GM21515 (cell line): Measurements from ENCODE around the gene LRRC3B.
"Not testable (repeated sequence)": the region's sequence is repeated elsewhere in the genome, so short reads cannot be mapped to it uniquely, and the experiment has no call there.

Experiments used
- ATAC-seq: cut with Tn5 transposase; IDR thresholded peaks from one replicate; pipeline ENCODE4 v1.9.1; 2021; ENCODE audit not compliant: unreplicated experiment

Gene LRRC3B, protein sequence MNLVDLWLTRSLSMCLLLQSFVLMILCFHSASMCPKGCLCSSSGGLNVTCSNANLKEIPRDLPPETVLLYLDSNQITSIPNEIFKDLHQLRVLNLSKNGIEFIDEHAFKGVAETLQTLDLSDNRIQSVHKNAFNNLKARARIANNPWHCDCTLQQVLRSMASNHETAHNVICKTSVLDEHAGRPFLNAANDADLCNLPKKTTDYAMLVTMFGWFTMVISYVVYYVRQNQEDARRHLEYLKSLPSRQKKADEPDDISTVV

DNA sequence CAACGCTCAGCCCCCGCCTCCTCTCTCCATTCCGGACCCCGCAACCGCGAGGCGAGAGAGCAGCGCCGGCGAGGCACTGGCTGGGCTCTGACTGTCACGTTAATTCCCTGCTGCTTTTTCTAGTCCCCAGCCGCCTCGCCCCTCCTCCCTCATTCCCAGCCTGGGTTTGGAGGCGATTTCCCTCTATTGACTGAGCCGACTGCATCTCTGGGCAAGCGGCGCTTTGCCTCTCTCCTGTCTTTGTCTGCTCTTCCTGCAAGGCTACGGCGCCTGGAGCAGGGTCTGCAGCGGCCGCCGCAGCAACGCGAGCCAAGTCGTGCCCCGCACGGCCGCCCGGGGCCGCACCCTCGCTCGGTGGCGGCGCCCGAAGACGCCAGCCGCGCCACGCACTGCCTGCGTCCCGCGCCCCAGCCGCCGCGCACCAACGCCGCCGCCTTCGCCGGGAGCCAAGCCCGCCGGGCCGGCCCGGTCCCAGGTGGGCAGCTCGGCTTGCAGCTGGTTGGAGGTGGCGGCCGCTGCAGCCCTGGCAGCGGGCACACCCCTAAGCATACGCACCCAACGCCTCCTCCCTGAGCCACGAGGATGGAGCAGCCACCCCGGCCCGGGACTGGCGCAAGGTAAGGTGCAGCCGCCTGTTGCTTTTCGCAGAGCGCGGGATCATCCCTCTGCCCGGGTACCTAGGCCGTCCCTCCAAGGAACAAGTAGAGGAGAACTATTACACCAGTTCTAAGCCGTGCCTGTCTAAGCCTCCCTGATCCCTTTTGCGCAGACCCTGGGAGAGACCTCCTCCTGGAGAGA, at the start of gene LRRC3B:
LRRC3B (plus strand) TSS at position 152 of the 798 bp plus-strand sequence. CDS start 86,901 bp downstream, outside the sequence.
- no peak for ATAC-seq

DNA sequence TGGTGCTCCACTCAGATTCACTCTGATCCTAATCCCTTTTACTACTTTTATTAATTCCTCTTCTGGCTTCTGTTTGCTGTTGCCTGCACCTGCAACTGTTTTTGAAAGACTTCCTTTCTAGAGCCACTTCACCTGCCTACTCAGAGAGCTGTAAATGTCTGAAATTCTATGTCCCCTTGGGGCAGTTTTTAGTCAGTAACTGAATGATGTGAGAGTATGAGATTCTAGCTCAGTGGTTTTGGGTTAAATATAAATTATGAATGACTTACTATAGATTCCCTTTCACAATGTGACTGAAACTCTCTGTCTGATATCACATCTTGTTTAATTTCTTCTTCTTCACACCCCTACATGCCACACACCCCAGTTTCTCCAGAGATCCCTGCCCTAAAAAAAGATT, 47.8 kb upstream of the LRRC3B start:
- no peak for ATAC-seq

DNA sequence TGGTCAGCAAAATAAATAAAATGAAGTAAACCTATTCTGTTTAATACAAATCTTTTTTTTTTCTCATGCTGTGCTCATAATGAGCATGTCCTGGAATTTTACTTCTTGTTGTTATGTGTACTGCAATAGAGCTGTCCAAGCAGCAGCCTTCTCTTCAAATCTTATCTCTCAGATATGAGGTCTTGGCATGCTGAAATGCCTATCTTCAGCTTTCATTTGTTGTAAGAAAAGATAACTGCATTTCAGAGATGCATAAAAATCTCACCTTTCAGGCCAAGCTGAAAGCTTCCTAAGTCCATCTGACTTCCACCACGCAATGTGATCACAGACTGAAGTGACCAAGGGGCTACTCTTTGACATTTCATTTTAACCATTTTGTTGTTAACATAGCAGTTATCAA, 43.5 kb upstream of the LRRC3B start:
- no peak for ATAC-seq

DNA sequence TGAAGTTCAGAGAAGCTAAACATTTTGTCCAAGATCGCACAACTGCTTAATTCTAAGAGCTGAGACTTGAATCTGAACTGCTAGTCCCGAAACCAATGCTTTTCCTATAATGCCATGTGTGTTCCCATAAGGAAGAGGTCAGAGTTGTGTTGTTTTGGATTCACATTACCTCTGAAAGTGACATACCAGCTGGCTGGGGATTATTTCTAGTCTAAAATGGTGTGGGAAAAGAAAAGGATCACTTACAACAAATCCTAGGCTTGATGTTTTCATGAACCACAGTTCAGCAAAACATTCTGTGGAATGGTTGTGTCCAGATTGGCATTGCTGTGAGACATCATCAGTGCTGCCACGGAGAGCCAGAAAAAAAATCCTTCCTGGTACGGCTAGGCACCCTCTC, 35.0 kb upstream of the LRRC3B start:
- ATAC-seq, result no peak

DNA sequence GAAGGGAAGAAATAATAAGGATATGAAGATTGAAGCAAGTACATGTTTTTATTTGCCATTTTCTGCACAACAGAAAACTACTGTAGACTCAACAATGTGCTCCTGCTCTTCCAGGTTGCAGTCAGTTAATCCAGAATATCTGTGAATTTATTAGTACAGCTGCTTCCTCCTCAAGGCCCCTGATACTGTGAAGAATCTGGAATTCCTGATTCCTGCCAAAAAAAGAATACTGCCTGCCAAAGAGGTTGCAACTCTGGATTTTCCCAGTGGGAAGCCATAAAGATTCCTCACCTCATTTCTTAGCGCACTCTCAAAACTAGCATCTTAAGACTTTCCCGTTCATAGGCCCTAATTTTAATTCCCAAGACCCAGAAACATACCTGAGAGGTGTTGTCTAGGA, 33.6 kb upstream of the LRRC3B start:
- ATAC-seq, result no peak

DNA sequence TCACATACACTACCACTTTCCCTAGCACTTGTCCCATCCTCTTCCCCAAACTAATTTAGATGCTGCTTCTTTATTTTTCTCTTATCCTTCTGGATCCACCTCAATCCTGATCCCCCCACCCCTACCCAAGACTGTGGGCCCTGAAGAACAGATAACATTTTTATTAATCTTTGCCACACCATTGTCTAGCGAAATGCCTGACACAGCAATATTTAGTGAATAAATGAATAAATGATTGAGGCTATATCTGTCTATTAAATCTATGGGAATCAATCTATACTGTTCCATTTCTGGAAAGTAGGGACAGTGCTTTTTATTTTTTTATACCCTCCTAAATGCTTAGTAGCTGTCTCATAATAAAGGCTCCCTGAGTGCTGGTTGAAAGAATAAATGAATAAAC, 32.9 kb upstream of the LRRC3B start:
- no peak for ATAC-seq

DNA sequence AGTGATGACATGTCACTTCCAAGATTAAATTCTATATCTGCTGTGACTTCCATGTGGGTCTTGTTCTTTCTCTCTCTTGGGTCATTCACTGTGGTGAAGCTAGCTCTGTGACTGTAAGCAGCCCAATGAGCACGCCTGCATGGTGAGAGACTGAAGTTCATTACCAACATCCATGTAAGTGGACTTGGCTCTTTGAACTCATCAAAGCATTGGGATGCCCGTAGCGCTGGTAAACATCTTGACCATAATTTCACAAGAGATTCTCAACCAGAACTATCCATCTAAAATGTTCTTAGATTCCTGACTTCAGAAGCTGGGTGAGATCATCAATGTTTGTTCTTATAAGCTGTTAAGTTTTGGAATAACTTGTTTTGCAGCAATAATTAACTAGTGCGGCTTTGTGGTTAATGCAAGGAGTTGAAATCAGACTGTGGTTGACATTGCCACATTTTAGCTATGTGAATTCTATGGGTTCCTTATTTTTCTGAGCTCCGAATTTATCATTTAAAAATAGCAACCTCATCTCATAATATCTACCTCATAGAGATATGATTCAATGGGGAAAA, 31.6 kb upstream of the LRRC3B start:
- ATAC-seq, result no peak

DNA sequence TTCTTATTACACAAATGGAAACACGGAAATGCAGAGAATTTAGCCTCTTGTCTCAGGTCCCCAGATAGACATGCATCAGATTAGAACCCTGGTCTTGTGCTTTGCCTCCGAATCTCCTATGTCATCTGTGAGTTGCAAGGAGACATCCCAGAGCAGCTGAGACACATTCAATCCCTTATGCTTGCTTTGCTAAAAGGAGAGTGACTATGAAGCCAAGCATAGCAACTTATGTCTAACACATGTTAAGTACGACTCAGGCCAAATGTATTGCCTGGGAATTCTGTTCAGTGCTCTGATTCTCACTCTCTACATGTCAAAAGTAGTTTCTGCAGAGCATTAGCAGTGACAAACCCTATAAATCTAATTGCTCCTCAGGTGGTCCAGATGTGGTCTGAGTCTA, 30.6 kb upstream of the LRRC3B start:
- no peak for ATAC-seq

DNA sequence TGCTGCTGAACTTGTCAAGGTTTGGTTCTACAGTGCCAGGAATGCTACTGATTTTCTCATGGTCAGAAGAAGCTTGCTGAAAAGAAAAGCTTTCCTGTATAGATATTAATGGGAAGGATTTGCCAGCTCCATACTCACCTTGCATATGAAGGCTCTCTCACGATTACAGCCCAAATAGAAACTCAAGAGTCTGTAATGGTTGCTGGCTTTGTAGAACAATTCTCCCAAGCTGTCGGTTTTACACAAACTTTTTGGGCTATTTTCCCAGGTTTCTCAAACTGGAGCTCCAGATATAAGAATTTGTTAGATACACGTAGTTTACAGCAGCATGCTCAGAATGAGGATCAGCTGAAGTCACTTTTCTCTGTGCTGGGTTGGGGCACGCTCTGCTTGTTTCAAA, 30.1 kb upstream of the LRRC3B start:
- ATAC-seq, result no peak

DNA sequence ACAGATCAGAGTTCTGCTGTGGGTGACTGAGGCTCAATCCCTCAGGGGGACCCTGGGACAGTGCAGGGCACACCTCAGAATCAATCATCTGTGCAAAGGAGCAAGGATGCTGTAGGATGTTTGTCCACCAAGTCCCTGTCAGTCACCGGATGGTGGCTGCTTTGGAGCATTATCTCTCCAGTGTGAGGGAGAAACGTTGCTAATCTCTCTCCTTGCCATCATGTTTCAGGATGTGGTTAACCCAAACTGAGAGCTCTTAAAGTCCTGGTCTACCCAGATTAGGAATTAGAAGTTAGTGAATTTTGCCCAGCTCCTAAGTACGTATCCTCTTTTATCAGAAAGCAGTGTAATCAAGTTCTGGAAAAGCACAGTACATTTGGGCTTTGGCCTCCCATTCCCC, 26.2 kb upstream of the LRRC3B start:
- ATAC-seq, result no peak

DNA sequence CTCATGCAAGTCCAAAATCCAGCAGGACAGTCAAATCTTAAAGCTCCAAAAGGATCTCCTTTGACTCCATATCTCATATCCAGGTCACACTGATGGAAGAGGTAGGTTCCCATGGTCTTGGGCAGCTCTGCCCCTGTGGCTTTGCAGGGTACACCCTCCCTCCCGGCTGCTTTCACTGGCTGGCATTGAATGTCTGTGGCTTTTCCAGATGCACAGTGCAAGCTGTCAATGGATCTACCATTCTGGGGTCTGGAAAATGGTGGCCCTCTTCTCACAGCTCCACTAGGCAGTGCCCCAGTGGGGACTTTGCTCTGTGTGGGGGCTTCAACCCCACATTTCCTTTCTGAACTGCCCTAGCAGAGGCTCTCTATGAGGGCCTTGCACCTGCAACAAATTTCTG, 19.3 kb upstream of the LRRC3B start:
- not testable (repeated sequence) for ATAC-seq

DNA sequence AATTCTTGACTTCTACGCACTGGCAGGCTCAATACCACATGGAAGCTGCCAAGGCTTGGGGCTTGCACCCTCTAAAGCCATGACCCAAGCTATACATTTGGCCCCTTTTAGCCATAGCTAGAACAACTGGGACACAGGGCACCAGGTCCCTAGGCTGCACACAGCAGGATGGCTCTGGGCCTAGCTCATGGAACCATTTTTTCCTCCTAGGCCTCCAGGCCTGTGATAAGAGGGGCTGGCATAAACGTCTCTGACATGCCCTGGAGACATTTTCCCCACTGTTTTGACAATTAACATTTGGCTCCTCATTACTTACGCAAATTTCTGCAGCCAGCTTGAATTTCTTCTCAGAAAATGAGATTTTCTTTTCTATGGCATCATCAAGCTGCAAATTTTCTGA, 18.8 kb upstream of the LRRC3B start:
- not testable (repeated sequence) for ATAC-seq

DNA sequence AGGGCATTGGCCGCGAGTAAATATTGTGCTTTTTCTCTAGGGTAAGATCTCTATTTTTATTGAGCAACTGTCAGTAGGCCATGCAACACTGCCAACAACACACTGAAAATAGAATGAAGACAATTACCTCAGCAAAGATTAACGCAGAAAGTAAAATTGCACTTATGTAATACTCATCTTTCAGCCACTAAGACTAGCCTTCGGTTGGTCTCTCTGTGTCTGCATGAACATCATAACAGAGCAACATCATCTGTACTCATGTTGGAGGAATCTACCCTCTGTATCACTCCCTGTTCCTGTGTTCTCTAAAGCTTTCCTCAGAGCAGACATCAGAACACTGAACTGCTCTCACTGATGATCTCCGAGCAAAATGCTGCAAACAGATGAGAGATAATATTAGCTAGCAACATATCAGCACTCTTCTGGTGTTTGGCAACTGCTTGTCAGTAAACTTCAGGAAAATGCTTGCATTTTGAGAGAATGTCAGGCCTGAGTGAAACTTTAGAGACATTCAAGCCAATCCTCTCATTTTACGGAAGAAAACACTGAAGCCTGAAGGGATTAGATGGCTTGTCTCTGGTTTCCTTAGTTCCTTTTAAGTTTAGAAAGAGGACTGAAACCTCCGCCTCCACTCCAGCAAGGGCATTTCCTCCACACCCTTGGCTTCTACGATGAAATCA, 8.4 kb upstream of the LRRC3B start:
- ATAC-seq, result no peak

DNA sequence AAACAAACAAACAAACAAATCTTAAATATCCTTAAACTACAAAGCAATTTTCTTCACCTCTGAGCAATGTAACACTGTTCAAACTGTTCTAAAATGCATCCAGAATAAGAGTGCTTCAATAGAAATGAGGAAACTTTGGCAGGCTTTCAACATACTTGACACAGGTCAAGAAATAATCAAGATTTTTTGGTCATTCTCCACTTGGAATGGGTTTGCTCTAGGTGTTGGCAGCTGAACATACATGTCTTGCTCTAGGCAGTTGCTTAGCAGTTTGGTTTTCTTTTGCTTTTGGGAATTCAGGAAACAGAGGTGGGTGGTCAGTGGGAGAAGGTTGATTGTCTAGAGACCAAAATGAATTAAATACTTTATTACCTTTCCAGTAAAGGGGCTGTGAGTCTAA, 1.4 kb upstream of the LRRC3B start:
- no peak for ATAC-seq

DNA sequence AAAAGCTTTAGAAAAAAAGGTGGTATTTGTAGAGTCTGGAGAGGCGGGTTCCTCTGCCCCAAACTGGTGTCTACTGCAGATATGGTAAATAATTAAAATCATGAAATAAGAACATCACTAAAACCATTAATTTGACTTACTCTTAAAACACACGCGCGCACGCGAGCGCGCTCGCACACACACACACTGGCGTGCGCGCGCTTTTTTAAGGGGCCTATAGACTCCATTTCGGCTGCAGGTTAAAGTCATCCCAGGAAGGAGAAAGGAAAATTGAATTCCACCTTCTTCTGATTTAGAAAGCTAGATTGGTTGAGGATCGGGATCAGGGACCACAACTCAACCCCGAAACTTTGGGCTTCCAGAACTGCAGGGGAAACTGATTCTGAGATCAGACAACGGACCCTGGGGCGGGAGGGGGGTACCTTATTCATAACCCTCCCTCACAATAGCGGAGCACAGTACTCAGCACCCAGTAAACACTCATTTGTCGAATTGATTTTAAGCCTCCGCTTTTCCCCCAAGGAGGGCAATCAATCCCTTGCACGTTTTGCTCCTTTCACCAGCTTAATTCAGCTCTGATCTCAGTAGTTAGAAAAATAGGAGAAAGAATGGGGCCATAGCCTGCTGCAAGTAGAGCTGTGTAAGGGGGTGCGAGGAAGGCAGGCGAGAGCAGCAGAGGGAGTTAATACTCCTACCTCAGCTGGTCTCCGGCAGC, 509 bp upstream of the LRRC3B start:
- ATAC-seq, result no peak

DNA sequence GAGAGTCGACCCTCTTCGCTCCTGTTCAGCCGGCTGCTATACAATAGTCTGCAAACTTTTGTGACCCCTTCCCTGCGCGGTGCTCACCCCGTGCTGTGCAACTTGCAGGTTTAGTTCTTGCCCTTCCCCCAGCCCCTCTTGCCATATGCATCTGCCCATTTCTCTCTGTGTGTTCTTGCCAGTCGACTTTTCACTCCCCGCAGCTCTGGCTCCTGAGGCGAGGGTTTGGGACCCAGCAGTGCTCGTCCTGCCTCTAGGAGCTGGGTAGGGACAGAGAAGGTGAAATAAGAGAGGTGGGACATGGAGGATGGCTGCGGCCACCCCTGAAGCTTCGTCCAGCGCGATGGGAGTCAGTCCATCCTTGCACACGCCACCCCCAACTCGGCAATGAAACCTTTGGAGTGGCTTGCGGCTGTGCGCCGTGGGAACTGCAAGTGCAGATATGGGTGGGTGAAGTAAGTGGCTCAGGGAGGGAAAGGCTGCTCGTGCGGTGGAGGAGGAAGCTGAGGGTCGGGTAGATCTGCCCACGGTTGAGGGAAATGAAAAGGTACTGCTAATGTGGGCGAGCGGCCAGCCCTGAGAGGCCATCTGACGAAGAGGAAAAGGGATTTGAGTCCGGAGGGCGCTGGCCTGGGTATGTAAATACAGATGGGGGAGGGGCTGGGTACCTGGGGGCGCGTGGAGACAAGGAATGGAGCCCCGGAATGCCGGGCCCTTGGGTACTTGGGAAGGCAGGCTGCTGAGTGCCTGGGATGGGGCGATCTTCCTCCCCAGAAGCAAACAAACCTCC, 1.0 kb downstream of the LRRC3B start:
- ATAC-seq, result no peak

DNA sequence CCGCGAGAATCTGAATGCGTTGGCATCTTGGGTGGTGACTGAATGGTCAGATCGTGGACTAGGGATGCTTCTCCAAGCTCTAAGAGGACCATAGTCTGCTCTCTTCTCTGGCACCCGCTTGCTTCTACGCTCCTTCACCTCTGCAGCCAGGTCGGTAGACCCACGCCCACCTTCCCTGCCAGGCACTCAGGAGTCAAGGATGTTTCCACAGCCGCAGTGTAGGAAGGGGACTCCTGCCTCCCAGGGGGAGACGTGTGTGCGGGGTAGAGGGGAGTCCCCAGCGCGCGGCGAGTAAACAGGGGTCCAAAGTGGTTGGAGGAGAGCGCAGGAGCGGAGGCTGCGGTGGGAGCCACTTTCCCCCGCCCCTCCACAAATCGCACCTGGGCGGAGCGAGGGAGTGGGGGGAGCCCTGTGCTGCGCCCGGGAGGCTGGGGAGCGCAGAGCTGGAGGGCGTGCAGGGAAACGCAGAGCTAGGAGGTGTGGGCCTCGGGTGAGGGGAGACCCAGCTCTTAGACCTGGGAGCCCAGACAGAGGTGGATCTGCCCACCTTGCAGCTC, 1.7 kb downstream of the LRRC3B start:
- ATAC-seq, result no peak

DNA sequence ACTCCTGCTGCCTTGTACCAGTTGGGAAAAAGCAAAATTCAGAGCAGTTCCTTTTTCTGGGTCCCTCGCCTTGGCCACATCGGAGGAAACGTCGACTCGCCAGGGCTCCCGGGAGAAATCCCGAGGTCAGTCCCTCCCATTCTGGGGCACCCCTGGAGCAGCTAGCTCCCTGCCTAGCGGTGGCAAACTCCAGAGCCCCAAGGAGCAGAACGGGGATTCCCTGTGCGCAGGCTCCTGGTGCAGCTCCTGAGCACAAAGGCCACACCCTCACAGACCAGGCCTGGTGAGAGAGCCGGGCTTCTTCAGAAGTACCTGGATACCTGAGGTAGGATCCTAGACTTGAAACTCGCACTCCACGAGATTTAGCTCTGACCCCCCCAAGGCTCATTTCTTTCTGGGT, 2.6 kb downstream of the LRRC3B start:
- ATAC-seq, result no peak

DNA sequence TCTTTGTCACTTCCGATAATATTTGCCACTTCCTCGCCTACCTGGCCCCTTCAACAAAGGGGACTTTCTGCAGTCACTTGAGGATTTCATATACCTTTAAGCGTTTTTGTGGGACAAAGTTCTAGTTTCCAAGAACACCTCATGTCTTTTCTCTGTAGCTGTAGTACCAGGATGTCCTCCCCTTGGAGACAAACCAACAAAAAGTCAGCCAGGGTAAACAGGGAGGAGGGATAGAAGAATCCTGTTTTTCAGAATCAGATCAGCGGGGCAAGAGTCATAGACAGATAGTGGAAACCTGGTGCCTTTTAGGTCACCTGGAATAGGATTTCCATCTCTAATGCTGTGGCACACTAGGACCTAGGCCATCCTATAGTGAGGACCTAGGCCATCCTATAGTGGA, 4.5 kb downstream of the LRRC3B start:
- ATAC-seq, result no peak

DNA sequence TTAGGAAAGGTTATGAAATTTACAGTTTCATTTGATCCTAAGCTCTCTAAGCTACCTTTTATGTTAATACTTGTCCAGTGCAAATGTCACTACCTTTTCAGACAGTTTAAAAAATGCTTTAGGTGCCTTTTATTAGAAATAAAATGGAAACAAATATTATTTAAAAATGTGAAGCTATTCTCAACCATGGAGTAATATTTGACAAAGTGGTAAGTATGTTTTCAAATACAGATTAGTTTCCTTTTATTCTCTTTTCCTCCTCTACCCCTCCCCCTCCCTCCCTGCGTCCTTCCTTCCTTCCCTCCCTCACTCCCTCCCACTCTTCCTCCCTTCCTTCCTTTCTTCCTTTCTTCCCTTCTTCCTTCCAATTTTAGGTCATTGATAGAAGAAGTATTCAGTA, 6.3 kb downstream of the LRRC3B start:
- ATAC-seq, result no peak
